GM11168 (cell line): Measurements from ENCODE around the gene FAIM2.
"Not testable (repeated sequence)": the region's sequence is repeated elsewhere in the genome, so short reads cannot be mapped to it uniquely, and the experiment has no call there.

Experiments
- in situ Hi-C: fragments of 300-500 bp; cut with MboI; formaldehyde crosslinking; loops from one replicate; pipeline ENCODE4 v1.12.0; 2022; ENCODE audit warnings: low sequenced_read_pairs; ENCODE audit not compliant: unreplicated experiment

The FAIM2 gene

GRCh38 chr12:49868449-49868848 is 35.3 kb downstream of the FAIM2 start:
- in situ Hi-C loops = no loop called here

DNA sequence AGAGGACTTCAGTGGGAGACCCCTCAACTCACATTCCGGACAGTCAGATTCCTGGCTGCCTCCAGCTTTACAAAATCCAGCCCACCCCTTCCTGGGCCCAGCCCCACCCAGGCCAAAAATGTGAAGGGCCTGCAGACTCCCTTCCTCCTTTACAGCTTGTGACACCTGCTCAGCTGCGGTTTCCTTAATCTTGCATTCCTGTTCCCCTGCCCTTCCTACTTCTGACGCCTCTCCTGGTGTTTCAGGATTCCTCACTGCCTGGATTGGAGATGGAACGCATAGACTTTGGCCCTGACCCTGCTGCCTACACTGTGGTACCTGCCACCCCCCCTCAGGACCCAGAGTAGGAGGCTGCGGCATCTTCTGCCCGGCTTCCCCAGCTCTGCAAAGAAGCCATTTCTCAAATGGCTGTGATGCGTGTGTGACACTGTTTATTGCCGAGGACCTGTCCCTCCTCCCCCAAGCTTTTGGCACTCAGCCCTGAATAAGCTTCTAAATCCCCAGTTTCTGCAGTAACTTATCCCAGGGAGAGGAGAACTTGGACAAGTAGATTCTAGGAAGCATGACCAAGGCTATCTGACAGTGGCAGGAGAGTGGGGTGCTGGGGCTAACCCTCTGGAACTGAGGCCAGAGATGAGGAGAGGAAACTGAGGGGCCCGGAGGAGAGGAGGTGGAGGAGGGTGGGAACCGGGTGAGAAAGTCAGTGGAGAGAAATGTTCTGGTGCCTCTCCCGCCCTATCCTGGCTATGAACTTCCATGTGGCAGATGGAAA is 35.9 kb downstream of the FAIM2 start:
- in situ Hi-C loops = no loop called here

GRCh38 chr12:49866859-49867569 is 36.7 kb downstream of the FAIM2 start:
- in situ Hi-C loops = no loop called here

DNA sequence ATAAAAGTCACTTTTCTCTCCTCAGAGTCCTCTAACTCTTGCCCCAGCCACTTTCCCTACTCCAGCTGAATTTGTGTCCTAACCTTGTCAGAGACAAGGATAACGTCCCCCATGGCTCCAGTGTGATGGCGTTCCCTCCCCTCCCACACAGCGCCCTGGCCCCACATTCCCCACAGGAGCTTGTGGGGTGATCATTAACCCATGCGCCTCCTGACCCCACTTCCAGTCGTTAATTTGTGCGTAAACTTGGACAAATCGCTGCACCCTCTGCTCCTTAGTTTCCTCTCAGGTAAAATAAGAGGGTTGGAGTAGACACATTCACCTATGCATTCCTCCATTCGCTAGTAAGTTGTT is 37.9 kb downstream of the FAIM2 start:
- in situ Hi-C loops = no loop called here

DNA sequence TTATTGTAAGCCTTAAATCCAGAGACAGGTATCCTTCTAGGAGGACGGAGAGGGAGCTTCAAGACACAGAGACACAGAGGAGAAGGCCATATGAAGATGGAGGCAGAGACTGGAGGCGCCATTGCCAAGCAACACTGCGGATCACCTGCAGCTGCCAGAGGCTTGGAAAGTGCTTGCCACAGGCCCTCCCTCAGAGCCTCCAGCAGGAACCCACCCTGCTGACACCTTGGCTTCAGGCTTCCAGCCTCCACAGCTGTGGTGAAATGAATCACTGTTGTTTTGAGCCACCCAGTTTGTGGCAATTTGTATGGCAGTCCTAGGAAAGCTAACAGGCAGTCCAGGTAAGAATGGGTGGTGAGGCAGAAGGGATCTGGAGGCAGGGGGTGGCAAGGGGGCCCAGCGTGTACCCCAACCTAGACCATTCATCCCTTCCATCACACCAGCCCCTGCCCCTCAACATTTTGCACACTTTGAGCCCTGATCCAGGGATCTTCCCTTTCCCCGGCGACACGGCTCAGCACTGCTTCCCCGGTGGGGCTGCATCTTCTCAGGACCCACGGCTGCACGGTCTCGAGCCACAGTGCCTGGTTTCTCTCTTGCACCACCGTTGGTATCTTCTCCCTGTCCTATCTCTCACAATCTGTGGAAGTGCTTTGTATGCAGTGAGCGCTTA is 38.5 kb downstream of the FAIM2 start:
- in situ Hi-C loops = no loop called here

- in situ Hi-C loops = no loop called here
These were observed 39.0 kb downstream of the FAIM2 start for GRCh38 chr12:49864798-49865090.

GRCh38 chr12:49863946-49864797 is 39.5 kb downstream of the FAIM2 start:
- in situ Hi-C loops = no loop called here

- in situ Hi-C loops = not testable (repeated sequence)
These were observed 42.8 kb downstream of the FAIM2 start for GRCh38 chr12:49860921-49861320.

DNA sequence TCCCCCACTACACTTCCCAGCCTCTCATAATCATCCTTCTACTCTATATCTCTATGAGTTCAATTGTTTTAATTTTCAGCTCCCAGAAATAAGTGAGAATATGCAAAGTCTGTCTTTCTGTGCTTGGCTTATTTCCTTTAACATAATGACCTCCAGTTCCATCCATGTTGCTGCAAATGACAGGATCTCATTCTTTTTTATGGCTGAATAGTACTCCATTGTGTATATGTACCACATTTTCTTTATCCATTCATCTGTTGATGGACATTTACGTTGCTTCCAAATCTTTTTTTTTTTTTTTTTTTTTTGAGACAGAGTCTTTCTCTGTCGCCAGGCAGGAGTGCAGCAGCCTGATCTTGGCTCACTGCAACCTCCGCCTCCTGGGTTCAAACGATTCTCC is 47.8 kb downstream of the FAIM2 start:
- in situ Hi-C loops = not testable (repeated sequence)

DNA sequence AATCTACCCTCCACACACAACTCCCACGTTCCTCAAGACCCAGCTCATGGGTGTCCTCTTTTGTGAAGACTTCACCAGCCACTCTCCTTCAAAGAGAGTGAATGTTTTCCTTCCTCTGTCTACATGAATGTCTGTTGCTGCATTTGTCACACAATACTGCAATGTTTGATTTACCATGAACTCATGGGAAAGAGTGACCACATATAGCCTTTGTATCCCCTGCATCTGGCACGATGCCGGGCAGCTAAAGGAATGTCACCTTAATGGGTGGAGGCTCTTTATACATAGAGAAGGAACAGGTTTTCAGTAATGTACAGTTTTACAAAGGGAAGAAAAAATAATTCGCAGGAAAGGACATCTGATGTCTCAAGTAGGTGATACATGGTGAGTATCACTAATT is 48.7 kb downstream of the FAIM2 start:
- in situ Hi-C loops = no loop called here

DNA sequence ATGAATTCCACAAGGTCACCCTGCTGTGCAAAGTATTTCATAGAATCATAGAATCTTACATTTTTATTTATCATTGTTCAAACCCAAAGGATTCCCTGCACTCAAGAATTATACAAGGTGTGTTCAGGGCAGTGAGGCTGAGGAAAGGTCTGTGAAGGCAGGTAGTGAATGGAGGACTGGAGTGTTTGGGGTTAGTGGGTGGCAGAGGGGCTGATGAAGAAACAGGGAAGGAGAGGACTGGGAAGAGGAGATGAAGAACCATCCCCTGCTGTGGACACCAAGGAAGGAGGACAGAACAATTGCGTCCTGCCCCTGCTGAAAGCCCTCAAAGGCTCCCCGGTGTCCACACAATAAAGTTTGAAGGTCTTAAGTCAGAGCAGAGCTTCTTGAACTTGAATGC is 50.0 kb downstream of the FAIM2 start:
- in situ Hi-C loops = no loop called here

DNA sequence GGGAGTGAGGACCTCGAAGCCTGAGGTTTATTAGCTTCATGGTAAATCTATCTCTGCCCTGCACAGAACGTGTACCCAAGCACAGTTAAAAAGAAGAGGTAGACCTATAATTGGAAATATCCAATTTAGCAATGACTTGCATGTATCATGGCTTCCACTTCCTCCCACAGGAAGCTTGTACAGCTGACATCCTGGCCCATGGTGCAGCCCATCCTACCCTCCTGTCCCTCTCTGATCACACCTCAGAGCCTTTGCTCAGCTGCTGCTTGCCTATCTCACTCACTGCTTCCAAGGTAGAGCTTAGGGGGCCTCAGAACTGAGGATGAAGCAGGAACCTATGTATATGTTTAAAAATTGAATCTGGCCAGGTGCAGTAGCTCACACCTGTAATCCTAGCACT is 56.5 kb downstream of the FAIM2 start:
- in situ Hi-C loops = no loop called here

DNA sequence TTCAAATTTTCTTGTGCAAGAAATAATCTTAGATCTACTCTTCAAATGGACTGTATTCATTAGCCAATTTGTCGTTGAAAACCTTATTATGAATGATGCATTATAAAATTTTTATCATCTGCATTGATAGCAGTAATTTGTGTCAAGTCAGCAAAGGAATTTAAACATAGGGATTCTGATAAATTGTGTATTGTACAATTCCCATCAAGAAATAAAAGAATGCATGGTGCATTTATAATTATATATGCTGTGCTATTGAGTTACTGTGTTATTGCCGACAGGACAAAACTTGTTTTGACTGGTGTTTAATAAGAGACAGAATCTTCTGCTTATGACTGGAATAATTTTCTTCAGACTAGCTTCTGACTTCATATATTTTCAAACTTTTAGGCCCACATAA is 57.7 kb downstream of the FAIM2 start:
- in situ Hi-C loops = no loop called here

GRCh38 chr12:49843876-49844437 is 59.7 kb downstream of the FAIM2 start:
- in situ Hi-C loops = no loop called here

DNA sequence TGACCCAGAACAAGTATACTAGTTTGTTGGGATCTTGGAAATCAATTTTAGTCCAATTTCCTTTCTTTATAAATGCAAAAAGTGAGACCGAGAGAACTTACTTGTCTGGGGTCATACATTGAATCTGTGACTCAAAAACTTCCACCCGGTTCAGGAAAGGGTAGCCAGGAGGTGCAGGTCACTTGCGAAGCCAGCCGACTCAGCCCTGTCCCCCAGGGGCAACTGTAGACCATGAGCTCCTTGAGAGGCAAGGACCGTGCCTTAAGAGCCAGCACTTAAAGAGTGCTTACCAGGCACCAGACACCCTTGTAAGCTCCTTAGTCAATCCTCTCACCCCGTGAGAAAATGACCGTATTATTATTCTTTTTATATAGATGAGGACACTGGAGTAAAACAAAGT is 60.3 kb downstream of the FAIM2 start:
- in situ Hi-C loops = no loop called here

DNA sequence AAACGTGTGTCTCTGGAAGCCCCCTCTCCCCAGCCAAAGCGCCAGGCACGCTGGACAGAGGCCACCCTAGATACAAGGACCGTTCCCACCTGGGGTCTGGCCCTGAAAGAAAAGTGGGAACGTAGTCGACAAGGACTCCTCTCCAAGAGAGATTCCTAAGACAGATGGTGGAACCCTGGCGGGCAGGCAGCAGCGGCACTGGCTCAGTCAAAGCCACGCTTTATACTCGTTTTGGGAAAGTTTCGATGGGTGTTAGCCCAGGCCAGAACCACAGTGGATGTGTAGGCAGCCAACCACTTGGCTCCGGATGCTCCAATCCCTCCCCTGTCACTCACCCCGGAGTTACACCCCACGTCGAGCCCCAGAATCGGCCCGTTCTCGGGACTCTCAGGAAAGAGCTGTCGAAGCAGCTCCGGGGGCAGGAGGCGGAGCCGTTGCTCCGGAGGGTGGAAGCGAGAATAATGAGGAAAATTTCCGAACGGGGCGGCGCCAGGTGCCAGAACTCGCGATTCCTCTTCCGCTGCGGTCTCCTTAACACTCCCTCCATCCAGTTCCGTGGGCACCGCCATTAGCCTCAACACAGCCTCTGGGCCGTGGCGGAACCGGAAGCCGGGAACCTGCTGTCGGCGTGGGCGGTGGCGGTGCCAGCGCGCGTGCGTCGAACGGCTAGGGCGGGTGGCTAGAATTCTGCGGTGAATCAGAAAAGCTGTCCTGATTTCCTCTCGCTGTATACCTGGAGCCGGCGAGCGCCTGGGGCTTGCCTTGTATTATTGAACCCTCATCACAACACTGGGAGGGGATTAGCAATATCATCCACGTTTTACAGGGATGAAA is 61.0 kb downstream of the FAIM2 start, which contains the start of gene BCDIN3D:
BCDIN3D (minus strand) TSS at position 588 of the 834 bp plus-strand sequence; CDS start at position 569, 19 bp downstream.
- in situ Hi-C loops = no loop called here

- in situ Hi-C loops = no loop called here
These were observed 64.6 kb downstream of the FAIM2 start for GRCh38 chr12:49838973-49839633.

DNA sequence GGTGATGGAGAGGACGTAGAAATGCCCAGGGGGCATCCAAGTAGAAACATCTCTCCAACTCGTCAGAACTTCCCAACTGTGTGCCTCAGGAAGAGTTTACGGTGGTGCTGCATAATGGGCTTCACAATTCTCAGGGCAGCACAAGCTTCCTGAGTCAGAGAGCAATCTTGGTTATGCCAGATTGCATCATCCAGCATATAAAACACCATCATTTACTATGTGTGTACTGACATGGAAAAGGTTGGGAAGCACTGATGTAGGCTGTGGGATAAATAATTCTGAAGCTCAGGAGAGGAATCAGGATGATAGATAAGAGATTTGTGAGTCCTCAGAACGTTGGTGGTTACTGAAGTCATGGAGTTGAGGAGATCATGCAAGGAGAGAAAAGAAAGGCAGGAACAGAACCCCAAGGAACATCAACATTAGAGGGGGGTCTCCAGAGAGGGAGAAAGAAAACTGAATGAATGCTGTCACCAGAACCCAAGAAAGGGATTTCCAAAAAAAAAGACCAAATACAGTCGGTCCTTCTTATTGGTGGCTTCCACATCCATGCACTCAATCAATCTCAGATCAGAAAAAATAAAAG is 70.8 kb downstream of the FAIM2 start:
- in situ Hi-C loops = no loop called here

DNA sequence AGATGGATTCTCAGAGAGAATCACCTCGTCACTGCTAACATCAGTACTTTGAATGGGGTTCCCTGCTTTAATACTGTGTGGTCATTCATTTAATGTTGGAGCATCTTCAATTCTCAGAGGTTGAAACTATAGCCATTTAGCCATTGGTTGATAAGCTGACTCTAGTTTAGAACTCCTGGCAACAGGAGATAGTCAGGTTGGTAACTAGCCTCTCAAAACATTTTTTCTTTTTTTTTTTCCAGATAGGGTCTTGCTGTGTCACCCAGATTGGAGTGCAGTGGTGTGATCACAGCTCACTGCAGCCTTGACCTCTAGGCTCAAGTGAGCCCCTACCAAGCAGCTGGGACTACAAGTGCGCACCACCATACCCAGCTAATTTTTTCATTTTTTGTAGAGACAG is 72.0 kb downstream of the FAIM2 start:
- in situ Hi-C loops = no loop called here
